ENCODE data around the gene NPIPA3.
"Not testable (repeated sequence)": the region's sequence is repeated elsewhere in the genome, so short reads cannot be mapped to it uniquely, and the experiment has no call there.

The NPIPA3 gene

DNA sequence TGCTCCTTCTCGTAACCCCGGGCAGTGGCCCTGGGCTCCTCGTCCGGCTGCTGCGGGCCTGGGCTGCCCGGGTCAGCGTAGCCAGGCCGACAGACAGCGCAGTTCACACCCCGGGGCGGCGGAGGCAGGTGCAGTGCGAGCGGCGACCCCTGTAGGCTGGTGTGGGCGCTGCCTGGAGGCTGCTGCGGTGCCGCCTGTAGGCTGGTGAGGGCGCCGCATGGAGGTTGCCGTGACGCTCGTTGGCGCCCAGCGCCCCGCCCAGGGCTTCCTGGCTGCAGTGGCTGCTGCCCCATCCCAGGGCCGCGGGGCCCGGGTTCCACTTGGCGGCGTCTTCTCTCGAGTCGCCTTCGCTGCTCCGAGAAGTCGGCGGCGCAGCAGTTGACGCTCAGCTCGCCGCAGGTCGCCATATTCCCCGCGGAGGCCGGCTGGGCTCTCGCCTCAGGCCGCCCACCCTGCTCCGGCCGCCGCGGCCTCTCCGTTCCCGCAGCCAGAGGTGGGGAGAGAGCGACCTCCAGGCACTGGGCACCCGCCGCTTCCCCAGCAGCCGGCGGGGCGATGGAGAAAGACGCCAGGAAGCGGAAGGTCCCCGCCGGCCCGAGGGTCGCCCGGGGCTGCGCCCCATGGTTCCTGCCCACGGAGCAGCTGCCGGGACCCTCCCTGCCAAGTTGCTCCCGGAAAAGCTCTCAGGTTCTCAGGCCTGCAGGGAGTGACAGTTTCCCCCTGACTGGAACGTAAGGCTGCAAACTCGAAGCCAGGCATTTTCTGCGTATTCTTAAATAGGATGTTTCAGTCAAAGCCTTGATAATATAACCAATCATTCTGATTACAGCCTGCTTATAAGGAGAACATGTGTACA lies 39.3 kb downstream of the NPIPA3 start, which contains the start of gene NPIPA2:
NPIPA2 (plus strand) TSS at position 261 of the 856 bp plus-strand sequence. CDS start 5,533 bp downstream, outside the sequence.
- not testable (repeated sequence) for DNase-seq (ENCODE audit: low read depth, low spot score)

DNA sequence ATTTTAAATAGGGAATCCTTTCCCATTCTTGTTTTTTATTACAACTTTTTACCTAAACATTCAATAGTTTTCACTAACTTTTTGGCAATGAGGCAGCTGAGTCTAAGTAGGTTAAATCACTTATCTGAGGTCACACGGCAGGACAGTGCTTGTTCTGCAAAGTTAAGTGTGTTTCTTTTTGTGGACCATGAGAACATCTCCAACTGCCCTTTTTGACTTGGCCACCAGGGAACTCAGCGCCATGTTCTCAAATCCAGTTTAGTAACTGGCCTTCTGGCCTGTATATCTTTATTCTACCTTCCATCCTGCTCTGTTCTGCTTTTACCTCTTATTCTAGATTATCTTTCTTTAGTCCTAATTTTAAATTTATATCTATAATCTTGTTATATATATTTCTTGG lies 70.4 kb downstream of the NPIPA3 start:
- DNase-seq (ENCODE audit: low read depth, low spot score): not testable (repeated sequence)

DNA sequence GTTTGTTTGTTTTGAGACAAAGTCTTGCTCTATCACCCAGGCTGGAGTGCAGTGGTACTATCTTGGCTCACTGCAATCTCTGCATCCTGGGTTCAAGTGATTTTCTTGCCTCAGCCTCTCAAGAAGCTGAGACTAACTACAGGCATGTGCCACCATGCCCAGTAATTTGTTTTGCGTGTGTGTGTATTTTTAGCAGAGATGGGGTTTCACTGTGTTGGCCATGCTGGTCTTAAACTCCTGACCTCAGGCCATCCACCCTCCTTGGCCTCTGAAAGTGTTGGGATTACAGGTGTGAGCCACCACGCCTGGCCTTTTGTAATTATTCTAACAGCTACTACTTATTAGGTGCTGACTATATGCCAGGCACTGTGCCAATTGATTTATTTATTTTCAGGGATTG lies 72.4 kb downstream of the NPIPA3 start:
- DNase-seq (ENCODE audit: low read depth, low spot score): not testable (repeated sequence)
